ENCODE data around the gene RILP. TPM values are rescaled to one million over a fixed set of nuclear protein-coding genes. Genes with fewer than 3 reads are reported as not detected.

RILP gene
- total and polyA plus RNA-seq, 2 donors (not counting 1 experiment from before 2014, with no cell fraction given) = 7.4 to 12.4 TPM

GRCh38 chr17:1627982-1628855 lies 21.4 kb downstream of the RILP start, which contains the start of gene SLC43A2:
Gene SLC43A2 (minus strand): TSS chr17:1628834. CDS start chr17:1627874, 960 bp downstream.
- Histone ChIP-seq H3K4me2 (ENCODE audit: extremely low read depth, insufficient read depth, low read length) (peak within 1 kb of the TSS; percentile 98), H3K36me3 (ENCODE audit: control insufficient read depth, insufficient read depth, low read length) (no peaks in the 10 kb centered on the region), H2AFZ (ENCODE audit: low read length) (peak within 1 kb of the TSS; percentile 86), H3K4me1 (ENCODE audit: control insufficient read depth, extremely low read depth, insufficient read depth, low read length) (peaks cover 6% of the 10 kb centered on the region), H3K79me2 (ENCODE audit: control insufficient read depth, insufficient read depth, low read length) (no peaks in the 10 kb centered on the region), H4K20me1 (ENCODE audit: control insufficient read depth, extremely low read depth, insufficient read depth, low read length) (no peaks in the 10 kb centered on the region), H3K4me3 (replicated peaks in 1 of 4; ENCODE audit: control extremely low read depth in 1 of 4, insufficient read depth in 1 of 4, low read depth in 3 of 4, low read length in 4 of 4) (peak within 1 kb of the TSS; percentile 46 to 80 (median 74)), H3K27ac (ENCODE audit: insufficient read depth, low read length) (peak within 1 kb of the TSS; percentile 75), H3K27me3 (ENCODE audit: control insufficient read depth, insufficient read depth, low read length) (peaks cover 6% of the 10 kb centered on the region), H3K9me3 (ENCODE audit: control insufficient read depth, insufficient read depth, low read depth, low read length) (no peaks in the 10 kb centered on the region), H3K9ac (ENCODE audit: insufficient read depth, low read length) (peak within 1 kb of the TSS; percentile 74)
- peak; percentile 68 to 76 for DNase-seq (ENCODE audit: low read depth in 2 of 2)
- no peak for TF ChIP-seq EZH2 (IDR thresholded peaks at IDR 0.05; ENCODE audit: low read length, missing control alignments)
- TF ChIP-seq, protein P1, sequence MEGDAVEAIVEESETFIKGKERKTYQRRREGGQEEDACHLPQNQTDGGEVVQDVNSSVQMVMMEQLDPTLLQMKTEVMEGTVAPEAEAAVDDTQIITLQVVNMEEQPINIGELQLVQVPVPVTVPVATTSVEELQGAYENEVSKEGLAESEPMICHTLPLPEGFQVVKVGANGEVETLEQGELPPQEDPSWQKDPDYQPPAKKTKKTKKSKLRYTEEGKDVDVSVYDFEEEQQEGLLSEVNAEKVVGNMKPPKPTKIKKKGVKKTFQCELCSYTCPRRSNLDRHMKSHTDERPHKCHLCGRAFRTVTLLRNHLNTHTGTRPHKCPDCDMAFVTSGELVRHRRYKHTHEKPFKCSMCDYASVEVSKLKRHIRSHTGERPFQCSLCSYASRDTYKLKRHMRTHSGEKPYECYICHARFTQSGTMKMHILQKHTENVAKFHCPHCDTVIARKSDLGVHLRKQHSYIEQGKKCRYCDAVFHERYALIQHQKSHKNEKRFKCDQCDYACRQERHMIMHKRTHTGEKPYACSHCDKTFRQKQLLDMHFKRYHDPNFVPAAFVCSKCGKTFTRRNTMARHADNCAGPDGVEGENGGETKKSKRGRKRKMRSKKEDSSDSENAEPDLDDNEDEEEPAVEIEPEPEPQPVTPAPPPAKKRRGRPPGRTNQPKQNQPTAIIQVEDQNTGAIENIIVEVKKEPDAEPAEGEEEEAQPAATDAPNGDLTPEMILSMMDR (conservative IDR thresholded peaks at IDR 0.05 in 1 of 2, IDR thresholded peaks at IDR 0.05 in 1 of 2; ENCODE audit: low read depth in 1 of 2, low read length in 2 of 2) = no peak

GRCh38 chr17:1627182-1627981 lies 22.3 kb downstream of the RILP start:
- DNase-seq (ENCODE audit: low read depth in 2 of 2) = no peak
- H2AFZ ChIP-seq (ENCODE audit: low read length) = no peak overlapping the region
- peak; percentile 26 for TF ChIP-seq EZH2 (IDR thresholded peaks at IDR 0.05; ENCODE audit: low read length, missing control alignments)
- TF ChIP-seq, protein P1 (conservative IDR thresholded peaks at IDR 0.05 in 1 of 2, IDR thresholded peaks at IDR 0.05 in 1 of 2; ENCODE audit: low read depth in 1 of 2, low read length in 2 of 2) = no peak

DNA sequence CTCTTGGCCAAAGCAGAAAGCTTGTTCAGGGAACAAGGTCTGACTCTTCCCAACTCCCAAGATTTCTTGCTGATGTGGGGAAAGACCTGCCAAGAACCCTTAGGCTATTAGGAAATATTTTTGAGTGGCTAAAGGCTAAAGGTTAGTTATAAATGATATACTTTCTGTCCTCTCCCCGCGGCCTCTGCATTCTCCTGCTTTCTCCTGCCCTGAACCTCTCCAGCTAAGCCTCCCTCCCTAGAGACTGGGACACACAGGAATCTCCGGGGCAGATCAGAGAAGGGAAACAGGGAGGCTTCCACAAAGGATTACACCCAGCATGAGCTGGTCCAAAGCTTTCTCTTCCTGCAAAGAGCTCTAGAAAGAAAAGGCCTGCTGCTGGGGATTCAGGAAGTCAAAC lies 23.3 kb downstream of the RILP start:
- Histone ChIP-seq H3K9ac (ENCODE audit: insufficient read depth, low read length) (no peak overlapping the region), H3K36me3 (ENCODE audit: control insufficient read depth, insufficient read depth, low read length) (no peaks in the 10 kb centered on the region), H3K4me2 (ENCODE audit: extremely low read depth, insufficient read depth, low read length) (peak overlapping the region; percentile 23), H3K9me3 (ENCODE audit: control insufficient read depth, insufficient read depth, low read depth, low read length) (no peaks in the 10 kb centered on the region), H3K27me3 (ENCODE audit: control insufficient read depth, insufficient read depth, low read length) (peaks cover 6% of the 10 kb centered on the region), H2AFZ (ENCODE audit: low read length) (no peak overlapping the region), H4K20me1 (ENCODE audit: control insufficient read depth, extremely low read depth, insufficient read depth, low read length) (no peaks in the 10 kb centered on the region), H3K79me2 (ENCODE audit: control insufficient read depth, insufficient read depth, low read length) (no peaks in the 10 kb centered on the region), H3K4me3 (replicated peaks in 1 of 4; ENCODE audit: control extremely low read depth in 1 of 4, insufficient read depth in 1 of 4, low read depth in 3 of 4, low read length in 4 of 4) (peak overlapping the region in 1 of 4 experiments; percentile 74), H3K4me1 (ENCODE audit: control insufficient read depth, extremely low read depth, insufficient read depth, low read length) (peaks cover 6% of the 10 kb centered on the region), H3K27ac (ENCODE audit: insufficient read depth, low read length) (no peak overlapping the region)
- DNase-seq (ENCODE audit: low read depth in 2 of 2) = no peak
- TF ChIP-seq, protein P1 (conservative IDR thresholded peaks at IDR 0.05 in 1 of 2, IDR thresholded peaks at IDR 0.05 in 1 of 2; ENCODE audit: low read depth in 1 of 2, low read length in 2 of 2) = no peak
- no peak for TF ChIP-seq EZH2 (IDR thresholded peaks at IDR 0.05; ENCODE audit: low read length, missing control alignments)

More at GRCh38 chr17:1627182-1627981, 22.3 kb downstream of the RILP start:
- Histone ChIP-seq H3K4me1 (ENCODE audit: control insufficient read depth, extremely low read depth, insufficient read depth, low read length) (peaks cover 6% of the 10 kb centered on the region), H3K27ac (ENCODE audit: insufficient read depth, low read length) (no peak overlapping the region), H3K79me2 (ENCODE audit: control insufficient read depth, insufficient read depth, low read length) (no peaks in the 10 kb centered on the region), H3K9ac (ENCODE audit: insufficient read depth, low read length) (no peak overlapping the region), H3K4me3 (replicated peaks in 1 of 4; ENCODE audit: control extremely low read depth in 1 of 4, insufficient read depth in 1 of 4, low read depth in 3 of 4, low read length in 4 of 4) (peak overlapping the region in 3 of 4 experiments; percentile 74 to 80 (median 75)), H3K9me3 (ENCODE audit: control insufficient read depth, insufficient read depth, low read depth, low read length) (no peaks in the 10 kb centered on the region), H3K4me2 (ENCODE audit: extremely low read depth, insufficient read depth, low read length) (peak overlapping the region; percentile 98), H4K20me1 (ENCODE audit: control insufficient read depth, extremely low read depth, insufficient read depth, low read length) (no peaks in the 10 kb centered on the region), H3K36me3 (ENCODE audit: control insufficient read depth, insufficient read depth, low read length) (no peaks in the 10 kb centered on the region), H3K27me3 (ENCODE audit: control insufficient read depth, insufficient read depth, low read length) (peaks cover 6% of the 10 kb centered on the region)
